Measurements from ENCODE around the gene RBM6.
"Not testable (repeated sequence)": the region's sequence is repeated elsewhere in the genome, so short reads cannot be mapped to it uniquely, and the experiment has no call there.

Gene RBM6

DNA sequence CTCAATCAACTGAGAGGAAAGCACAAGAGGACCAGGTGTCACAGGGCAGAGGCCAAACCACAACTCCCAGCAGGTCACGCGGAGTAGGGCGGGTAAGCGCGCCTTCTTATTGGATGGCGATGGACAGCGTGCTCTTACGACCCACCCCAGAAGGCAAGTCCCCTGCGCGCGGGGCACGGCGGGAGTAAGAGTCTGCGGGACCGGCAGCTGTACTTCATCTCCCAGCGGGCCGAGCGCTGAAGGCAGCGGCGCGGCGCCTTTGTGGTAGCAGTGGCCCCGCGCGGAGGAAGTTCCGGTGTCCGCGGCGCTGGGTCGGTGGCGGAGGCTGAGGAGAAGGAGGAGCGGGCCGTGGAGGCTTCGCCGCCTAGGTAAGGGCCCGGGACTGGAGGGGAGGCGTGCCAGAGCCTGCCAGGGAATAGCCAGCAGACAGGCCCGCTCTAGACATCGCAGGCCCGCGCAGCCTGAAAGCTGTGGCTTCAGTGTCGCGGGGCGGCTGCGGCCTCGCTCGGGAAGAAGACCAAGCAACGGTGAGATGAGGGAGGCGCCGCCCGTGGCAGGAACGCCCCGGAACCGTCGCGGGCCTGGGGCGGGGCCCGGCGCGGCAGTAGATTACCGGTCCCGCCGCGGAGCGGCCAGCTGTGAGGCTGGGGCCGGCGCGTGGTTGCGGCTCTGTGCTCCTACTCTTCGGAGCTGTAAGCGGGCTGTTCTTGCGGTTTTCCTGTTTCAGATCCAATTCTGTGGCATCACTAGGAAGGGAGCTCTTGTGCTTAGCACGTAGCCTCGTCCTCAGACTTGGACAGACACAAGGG, at the start of gene RBM6:
Gene RBM6, plus strand, starts transcription at position 293 of the 809 bp plus-strand sequence. CDS start 22,492 bp downstream, outside the sequence.
- peak; percentile 89 to 94 for DNase-seq (ENCODE audit: low read depth in 2 of 2)

- no peak for DNase-seq (ENCODE audit: low read depth in 2 of 2)
These were observed 44.2 kb upstream of the RBM6 start for GRCh38 chr3:49895791-49896190.

DNA sequence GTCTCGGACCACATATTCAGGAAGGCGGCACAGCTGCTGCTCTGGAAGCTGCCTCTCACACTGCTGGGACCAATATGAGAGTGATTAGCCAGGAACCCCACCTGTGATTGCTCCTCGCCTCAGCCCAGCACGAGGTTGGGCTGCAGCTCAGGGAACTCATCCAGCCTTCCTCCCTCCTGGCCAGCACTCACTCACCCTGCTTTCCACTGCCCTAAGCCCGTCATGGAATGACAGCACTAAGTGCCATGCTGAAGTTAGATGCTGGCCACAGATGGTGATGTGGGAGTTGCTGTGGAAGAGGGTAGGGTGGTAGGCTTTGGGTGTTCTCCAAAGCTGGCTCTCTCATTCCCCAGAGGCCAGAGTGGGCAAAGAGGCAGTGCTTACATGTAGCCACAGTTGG, 43.6 kb upstream of the RBM6 start:
- DNase-seq (ENCODE audit: low read depth in 2 of 2), result no peak

- no peak for DNase-seq (ENCODE audit: low read depth in 2 of 2)
These were observed 41.0 kb upstream of the RBM6 start for GRCh38 chr3:49898991-49899390.

- no peak for DNase-seq (ENCODE audit: low read depth in 2 of 2)
These were observed 40.1 kb upstream of the RBM6 start for GRCh38 chr3:49899815-49900214.

DNA sequence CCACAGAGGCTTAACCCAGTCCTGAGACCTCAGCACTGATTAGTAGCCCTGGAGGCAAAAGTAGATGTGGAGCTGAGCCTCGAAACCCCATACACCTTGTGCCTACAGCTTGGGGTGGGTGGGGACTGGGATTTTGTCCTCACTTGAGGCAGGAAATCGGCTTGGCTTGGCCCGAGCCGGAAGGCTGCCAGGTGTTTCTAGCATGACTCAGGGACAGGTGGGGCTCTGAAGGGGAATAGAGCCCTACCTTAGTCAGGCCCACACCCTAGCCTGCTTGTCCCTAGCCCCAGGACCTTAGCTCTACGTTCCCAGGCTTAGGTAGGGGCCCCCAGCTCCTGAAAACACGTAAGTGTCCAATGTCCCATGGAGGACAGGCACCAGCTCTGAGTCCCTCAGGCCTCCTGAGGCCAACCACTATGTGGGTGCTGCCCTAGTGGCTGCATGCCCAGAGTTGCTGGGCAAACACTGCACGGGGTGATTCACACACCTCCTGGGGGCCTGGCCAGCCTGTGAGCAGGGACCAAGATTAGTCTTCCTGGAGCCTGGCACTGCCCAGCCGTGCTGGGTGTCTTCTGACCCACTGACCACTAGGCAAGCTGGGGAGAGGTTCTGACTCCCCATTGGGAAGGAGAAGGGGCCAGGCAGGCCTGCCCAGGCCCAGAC, 39.3 kb upstream of the RBM6 start:
- DNase-seq (ENCODE audit: low read depth in 2 of 2), result no peak

DNA sequence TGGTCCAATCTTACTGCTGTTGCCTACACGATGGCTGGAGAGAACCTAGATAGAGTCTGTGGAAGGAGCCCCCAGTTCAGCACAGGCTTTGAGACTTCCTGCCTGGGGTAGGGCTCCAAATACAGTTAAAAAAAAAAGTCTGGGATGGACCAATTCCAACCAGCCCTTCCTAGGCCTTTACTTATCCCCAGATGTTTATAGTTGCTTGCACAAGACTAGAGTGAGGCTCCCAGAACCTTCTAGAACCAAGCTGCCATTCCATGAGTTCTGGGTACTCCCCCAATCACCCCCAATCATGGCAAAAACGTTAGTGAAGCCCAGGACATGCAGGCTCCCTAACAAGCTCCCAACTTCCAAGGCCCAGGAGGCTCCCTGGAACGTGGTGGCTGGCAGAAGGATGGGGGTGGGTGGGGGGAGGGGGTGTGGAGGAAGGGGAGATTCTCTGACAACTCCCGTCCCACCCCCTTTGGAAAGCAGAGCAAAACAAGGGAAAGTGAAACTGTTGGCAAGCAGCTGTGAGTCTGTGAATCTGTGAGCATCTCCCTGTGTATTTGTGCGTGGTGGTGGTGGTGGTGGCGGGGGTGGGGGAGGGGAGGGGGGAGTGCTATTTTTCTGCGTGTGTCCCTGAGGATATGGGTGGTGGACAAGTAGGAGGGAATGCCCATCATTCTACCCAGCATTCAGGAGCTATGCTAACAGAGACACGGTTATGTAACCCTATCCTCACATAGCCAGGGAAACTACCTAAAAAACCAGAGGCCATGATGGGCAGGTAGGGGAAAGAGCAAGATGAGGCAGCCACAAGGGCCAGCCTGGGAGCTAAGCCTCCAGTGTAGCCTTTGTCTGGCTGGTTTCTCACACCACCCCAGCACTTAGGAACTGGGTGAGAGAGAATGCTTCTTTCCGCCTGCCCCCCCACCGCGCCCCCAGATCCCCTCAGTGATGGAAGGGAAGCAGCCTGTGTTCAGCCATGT, 38.3 kb upstream of the RBM6 start:
- DNase-seq (ENCODE audit: low read depth in 2 of 2), result no peak

GRCh38 chr3:49902511-49903345, 37.2 kb upstream of the RBM6 start:
- DNase-seq (ENCODE audit: low read depth in 2 of 2), result no peak

DNA sequence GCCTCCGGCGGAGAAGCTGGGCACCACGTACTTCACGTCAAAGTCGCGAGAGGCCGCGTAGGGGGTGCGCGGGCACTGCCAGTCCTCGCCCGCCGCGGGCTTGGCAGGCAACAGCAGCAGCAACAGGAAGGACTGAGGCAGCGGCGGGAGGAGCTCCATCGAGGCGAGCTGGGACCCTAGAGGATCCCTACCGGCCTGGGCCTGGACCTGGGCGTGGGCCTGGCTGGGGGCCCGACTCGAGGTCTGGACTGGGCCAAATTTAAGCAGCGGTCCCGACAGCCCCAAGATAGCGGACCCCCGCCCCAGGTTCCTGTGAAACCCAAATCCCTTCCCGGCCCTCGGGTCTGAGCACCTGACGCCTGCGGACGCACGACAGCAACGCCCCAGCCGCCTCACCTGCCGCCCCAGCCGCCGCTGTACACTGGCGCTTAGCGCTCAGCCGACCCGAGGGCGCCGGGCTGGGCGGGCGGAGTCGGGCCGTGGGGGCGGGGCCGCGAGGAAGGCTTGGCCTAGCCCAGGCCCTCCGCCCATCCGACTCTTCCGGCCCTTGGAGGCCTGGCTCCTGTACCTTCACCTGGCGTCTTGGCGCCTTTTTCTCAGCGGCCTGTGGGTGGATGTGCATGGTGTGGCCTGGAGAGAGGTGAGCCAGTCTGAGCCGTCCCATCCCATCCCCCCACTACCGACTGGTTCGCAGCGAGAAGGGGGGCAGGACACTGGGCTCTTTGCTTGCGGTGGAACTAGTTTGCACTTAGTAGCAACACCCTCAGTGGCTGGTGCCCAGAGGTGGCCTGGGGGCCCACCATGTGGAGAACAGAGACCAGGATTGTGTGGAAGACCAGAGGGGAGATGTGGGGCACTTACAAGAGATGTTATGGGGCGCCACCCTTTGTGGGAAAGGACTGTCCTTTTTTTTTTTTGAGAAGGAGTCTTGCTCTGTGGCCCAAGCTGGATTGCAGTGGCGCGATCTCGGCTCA, 36.2 kb upstream of the RBM6 start, which contains the start of gene MST1R:
Gene MST1R, minus strand, starts transcription at position 423 of the 974 bp plus-strand sequence. Its CDS starts 264 bp downstream, at position 159.
- DNase-seq (ENCODE audit: low read depth in 2 of 2), result peak; percentile 85

DNA sequence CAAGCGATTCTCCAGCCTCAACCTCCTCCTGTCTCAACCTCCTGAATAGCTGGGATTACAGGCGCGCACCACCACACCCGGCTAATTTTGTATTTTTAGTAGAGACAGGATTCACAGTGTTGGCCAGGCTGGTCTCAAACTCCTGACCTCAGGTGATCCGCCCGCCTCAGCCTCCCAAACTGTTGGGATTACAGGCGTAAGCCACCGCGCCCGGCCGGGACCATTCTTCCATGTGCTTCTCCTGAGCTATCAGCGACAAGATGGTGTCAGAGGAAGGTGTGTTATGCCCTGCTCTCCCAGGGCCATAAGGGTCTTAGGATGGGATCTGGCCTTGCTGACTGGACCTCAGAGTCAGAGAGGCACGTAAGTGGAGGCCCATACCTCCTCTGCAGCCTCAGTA, 35.5 kb upstream of the RBM6 start:
- not testable (repeated sequence) for DNase-seq (ENCODE audit: low read depth in 2 of 2)

- DNase-seq (ENCODE audit: low read depth in 2 of 2), result peak; percentile 35
These were observed 33.7 kb upstream of the RBM6 start for GRCh38 chr3:49906073-49906743.

- no peak for DNase-seq (ENCODE audit: low read depth in 2 of 2)
These were observed 31.4 kb upstream of the RBM6 start for GRCh38 chr3:49908373-49909199.

DNA sequence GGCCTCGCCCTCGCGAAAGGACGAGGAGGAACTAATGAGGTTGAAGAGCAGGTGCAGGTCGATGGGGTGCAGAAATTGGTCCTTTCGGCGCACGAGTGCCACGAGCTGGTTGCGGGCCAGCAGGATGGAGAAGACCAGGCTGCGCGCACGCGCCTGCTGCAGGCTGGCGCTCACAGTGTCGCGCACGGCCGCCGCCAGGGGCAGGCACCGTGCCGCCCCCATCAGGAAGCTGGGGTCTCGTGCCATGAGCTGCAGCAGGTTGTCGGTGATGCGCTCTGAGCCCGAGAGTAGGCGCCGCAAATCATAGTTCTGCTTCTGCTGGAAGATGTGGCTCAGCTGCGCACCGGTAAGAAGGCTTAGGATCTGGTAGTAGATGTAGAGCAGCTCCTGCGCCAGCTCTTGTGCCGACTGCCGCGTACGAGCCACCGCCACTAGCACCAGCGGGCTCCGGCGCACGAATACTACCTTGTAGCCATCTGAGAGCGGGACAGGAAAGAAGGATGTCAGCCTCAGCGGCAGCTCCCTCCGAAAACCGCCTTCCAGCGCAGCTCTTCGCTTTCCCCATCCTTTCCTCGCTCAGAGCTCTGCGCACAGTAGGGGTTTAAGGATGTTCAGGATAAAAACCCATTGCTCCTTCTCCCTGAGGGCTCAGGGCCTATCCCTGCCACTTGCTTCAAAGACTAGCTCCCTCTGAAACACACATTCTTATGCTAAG, 29.4 kb upstream of the RBM6 start:
- no peak for DNase-seq (ENCODE audit: low read depth in 2 of 2)

DNA sequence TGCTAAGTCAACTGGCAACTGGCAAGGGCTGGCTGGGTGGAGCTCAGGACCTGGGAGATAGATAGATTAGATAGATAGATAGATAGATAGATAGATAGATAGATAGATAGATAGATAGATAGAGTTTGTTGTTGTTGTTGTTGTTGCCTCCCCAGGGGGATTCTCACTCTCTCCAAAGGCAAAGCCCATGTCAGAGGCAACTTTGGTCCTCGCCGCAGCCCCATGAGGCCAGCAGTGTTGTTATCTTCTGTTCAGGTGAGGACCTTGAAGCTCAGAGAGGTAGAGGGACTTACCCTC, 28.9 kb upstream of the RBM6 start:
- DNase-seq (ENCODE audit: low read depth in 2 of 2), result no peak

DNA sequence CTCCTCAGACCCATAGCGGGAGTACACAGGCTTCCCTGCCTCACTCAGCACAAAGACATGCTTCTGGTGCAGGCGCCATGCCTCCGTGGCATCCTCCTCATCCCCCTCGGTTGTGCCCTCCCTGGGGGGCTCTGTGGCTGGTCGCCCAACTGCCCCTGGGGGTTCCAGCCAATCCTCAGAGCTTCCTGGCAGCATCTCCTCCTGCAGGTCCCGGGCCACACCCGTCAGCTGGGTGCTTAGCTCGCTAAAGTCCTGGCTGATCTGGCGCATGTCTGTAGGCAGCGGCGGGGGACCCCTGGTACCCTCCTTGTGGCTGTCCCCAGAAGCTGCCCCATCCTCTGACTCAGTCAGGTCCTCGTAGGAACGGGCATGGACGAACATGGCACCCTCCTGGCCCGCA, 28.3 kb upstream of the RBM6 start:
- DNase-seq (ENCODE audit: low read depth in 2 of 2), result no peak

- no peak for DNase-seq (ENCODE audit: low read depth in 2 of 2)
These were observed 27.1 kb upstream of the RBM6 start for GRCh38 chr3:49912881-49913281.

DNA sequence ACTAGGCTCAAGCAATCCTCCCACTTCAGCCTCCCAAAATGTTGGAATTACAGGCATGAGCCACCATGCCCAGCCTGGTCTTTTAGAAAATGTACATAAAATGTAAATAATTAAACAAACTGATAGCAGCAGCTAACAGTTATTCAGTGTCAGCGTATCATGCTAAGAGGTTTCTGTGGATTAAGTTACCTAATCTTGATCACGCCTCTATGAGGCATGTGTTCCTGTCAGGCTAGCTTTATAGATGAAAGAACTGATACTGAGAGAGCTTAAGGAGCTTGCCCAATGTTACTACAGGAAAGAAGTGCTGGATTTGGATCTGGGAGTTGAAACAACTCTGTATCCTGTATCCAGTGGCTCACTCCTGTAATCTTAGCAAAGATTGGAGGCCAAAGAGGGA, 25.0 kb upstream of the RBM6 start:
- no peak for DNase-seq (ENCODE audit: low read depth in 2 of 2)

DNA sequence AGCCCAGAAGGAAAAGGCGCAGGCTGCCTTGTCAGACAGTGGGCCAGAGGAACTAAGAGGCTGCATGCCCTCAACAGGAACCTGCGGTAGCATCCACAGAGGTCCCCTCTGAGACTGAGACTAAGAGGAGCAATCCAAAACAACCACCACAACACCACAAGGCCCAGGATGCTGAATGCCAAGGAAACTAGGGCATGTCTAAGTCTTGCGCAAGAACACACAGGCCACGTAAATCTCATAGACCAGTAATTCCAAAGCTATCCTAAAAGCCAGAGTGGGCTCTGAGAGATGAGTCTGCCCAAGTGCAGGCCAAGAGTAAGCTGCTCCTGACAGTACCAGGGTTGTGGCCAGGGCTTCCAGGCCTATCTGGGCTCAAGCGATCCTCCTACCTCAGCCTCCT, 23.3 kb upstream of the RBM6 start:
- no peak for DNase-seq (ENCODE audit: low read depth in 2 of 2)

All from stimulated activated CD4-positive, alpha-beta T cell treated with anti-CD3 and anti-CD28 coated beads, Interleukin-4, amount 100 ng/mL, for 48 hours (primary cell).